Posterior cingulate gyrus (tissue), 11 donors: ENCODE data around the gene C17orf114.

Experiments used
- DNase-seq, 10 donors: peaks; one replicate each; pipeline versions ENCODE4 v3.0.0 to v3.0.0-alpha.2; 2020 to 2021; ENCODE audit warnings: mixed read lengths in 3 of 10
- intact Hi-C: fragments of 100-400 bp; cut with DNase I; formaldehyde crosslinking; loops from one replicate; pipeline ENCODE4 v1.15.1; 2023

The C17orf114 gene

GRCh38 chr17:4789951-4790704 lies 12.0 kb downstream of the C17orf114 start:
- intact Hi-C loops = loop anchor here (5.0 kb wide), 4 partner anchors 47 to 112 kb away; partner anchors contain the start of genes ARRB2, CHRNE and MED11
- peak; percentile 72 to 97 (median 86) for DNase-seq

- DNase-seq = no peak
- intact Hi-C loops = loop anchor here (5.0 kb wide), 3 partner anchors 48 to 113 kb away; partner anchors contain the start of genes CHRNE and MED11
These were observed 12.5 kb downstream of the C17orf114 start for GRCh38 chr17:4789701-4789950.

GRCh38 chr17:4788807-4789700 lies 13.1 kb downstream of the C17orf114 start, which contains the start of gene GLTPD2:
TSS of gene GLTPD2 (plus strand) at chr17:4788964. CDS start at chr17:4789012, 48 bp downstream.
- intact Hi-C loops = loop anchor here (5.0 kb wide), 3 partner anchors 48 to 113 kb away; partner anchors contain the start of genes CHRNE and MED11
- DNase-seq = peak in 3 of 10 donors; percentile 68 to 83 (median 81)

- intact Hi-C loops = loop anchor here (5.0 kb wide), 3 partner anchors 49 to 114 kb away; partner anchors contain the start of genes CHRNE and MED11
- peak in 3 of 10 donors; percentile 16 to 51 (median 36) for DNase-seq
These were observed 13.8 kb downstream of the C17orf114 start for GRCh38 chr17:4788159-4788806.

GRCh38 chr17:4786516-4786915 lies 15.6 kb downstream of the C17orf114 start:
- intact Hi-C loops = loop anchor here (5.0 kb wide), 3 partner anchors 51 to 116 kb away; partner anchors contain the start of genes CHRNE and MED11
- peak in 1 of 10 donors; percentile 24 for DNase-seq

GRCh38 chr17:4786106-4786511 lies 16.0 kb downstream of the C17orf114 start, which contains the start of gene VMO1:
TSS of gene VMO1 (minus strand) at chr17:4786364. CDS start at chr17:4786352, 12 bp downstream.
- intact Hi-C loops = loop anchor here (5.0 kb wide), 3 partner anchors 51 to 116 kb away; partner anchors contain the start of genes CHRNE and MED11
- peak in 6 of 10 donors; percentile 16 to 84 (median 24) for DNase-seq

- intact Hi-C loops = loop anchor here (5.0 kb wide), 3 partner anchors 52 to 117 kb away; partner anchors contain the start of genes CHRNE and MED11
- peak in 3 of 10 donors; percentile 69 to 83 (median 83) for DNase-seq
These were observed 16.6 kb downstream of the C17orf114 start for GRCh38 chr17:4785311-4786105.

GRCh38 chr17:4782652-4783051 lies 19.5 kb downstream of the C17orf114 start:
- peak in 2 of 10 donors; percentile 69 to 84 for DNase-seq
- intact Hi-C loops = no loop called here

GRCh38 chr17:4780325-4780955 lies 21.7 kb downstream of the C17orf114 start:
- intact Hi-C loops = no loop called here
- peak in 2 of 10 donors; percentile 64 to 67 for DNase-seq

- DNase-seq = peak in 1 of 10 donors; percentile 6
- intact Hi-C loops = no loop called here
These were observed 24.0 kb downstream of the C17orf114 start for GRCh38 chr17:4777969-4778760.

GRCh38 chr17:4772235-4772613 lies 29.9 kb downstream of the C17orf114 start:
- no peak for DNase-seq
- intact Hi-C loops = no loop called here

GRCh38 chr17:4771519-4772234 lies 30.5 kb downstream of the C17orf114 start, which contains the start of gene TM4SF5:
TSS of gene TM4SF5 (plus strand) at chr17:4771886. CDS start at chr17:4771923, 37 bp downstream.
- no peak for DNase-seq
- intact Hi-C loops = no loop called here

GRCh38 chr17:4769628-4770027 lies 32.5 kb downstream of the C17orf114 start:
- DNase-seq = no peak
- intact Hi-C loops = no loop called here

GRCh38 chr17:4768298-4768697 lies 33.8 kb downstream of the C17orf114 start:
- intact Hi-C loops = no loop called here
- no peak for DNase-seq

GRCh38 chr17:4766723-4767122 lies 35.4 kb downstream of the C17orf114 start:
- intact Hi-C loops = no loop called here
- no peak for DNase-seq

- DNase-seq = no peak
- intact Hi-C loops = no loop called here
These were observed 35.9 kb downstream of the C17orf114 start for GRCh38 chr17:4766201-4766600.

GRCh38 chr17:4764595-4764994 lies 37.5 kb downstream of the C17orf114 start:
- intact Hi-C loops = no loop called here
- DNase-seq = no peak
